ENCODE measurements around the gene MAST4.

Gene MAST4

DNA sequence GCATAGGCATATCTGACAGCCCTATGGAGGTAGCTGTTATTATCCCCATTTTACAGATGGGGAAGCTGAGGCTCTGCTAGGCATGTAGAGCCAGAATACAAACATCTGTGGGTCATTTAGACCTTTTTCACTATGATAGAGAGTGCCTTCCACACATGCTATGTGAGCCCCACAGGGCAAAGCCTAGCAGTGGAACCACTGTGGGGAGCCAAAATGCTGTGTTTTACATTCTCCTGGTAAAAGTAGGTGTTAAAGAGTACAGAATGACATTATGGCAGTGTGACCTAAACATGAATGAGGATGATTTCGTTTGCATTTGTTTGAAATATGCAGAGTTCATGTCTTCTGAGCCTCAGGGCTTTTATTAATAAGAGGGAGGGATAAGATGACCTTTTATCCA is 265.2 kb downstream of the MAST4 start:
- no peak for TF ChIP-seq CTCF (IDR thresholded peaks at IDR 0.05; ENCODE audit: borderline replicate concordance, control extremely low read depth, extremely low read depth, insufficient read depth, missing control alignments)
- in situ Hi-C loops (cut with MboI; ENCODE audit: low sequenced_read_pairs, unreplicated experiment) = no loop called here
- no peak for DNase-seq (ENCODE audit: low spot score)

- no peak for DNase-seq (ENCODE audit: low spot score)
- TF ChIP-seq CTCF (IDR thresholded peaks at IDR 0.05; ENCODE audit: borderline replicate concordance, control extremely low read depth, extremely low read depth, insufficient read depth, missing control alignments) = no peak
- in situ Hi-C loops (cut with MboI; ENCODE audit: low sequenced_read_pairs, unreplicated experiment) = no loop called here
Measured at GRCh38 chr5:66862020-66862419, 265.8 kb downstream of the MAST4 start.

DNA sequence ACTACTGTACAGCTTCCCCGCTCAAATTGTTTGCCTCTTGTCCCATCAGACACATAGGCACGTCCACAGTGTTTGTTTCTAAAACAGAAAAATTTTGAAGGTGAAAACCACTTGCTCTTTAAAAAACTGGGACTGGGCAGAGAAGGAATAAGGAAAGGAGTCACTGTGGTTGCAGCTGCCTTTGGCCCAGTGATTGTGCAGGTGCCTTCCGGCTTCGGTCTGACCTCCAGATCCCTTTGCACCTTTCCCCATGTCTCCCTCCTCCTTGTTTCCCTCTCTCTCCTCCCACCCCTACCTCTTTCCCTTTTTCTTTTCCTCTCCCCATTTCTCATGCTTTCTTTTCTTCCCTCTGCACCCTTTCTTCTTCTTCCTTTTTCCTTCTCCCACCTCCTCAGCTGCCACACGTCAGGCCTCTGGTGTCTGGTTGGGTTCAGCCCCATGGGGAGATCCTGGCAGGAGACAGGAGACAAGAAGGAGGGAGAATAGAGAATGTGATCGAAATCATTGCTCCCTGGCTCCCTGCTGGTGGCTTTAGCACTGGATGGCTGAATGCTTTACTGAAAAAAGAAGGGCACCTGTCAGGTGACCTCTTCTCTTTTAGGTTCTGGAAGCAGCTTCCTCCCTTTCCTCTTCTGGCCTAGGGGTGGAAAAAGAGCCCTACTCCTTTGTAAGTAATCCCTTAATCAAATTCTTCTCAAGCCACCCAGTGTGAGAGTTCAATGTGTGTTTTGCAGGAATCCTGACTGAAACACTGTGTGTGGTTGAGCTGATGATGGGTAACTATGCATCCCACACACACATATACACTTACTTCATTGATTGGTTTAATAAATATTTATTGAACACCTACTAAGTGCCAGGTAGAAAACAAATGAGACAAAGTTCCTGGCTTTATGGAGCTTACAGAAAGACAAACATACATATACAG is 267.3 kb downstream of the MAST4 start:
- TF ChIP-seq CTCF (IDR thresholded peaks at IDR 0.05; ENCODE audit: borderline replicate concordance, control extremely low read depth, extremely low read depth, insufficient read depth, missing control alignments) = no peak
- in situ Hi-C loops (cut with MboI; ENCODE audit: low sequenced_read_pairs, unreplicated experiment) = no loop called here
- DNase-seq (ENCODE audit: low spot score) = no peak

GRCh38 chr5:66864240-66864884 is 268.2 kb downstream of the MAST4 start:
- peak; percentile 28 for TF ChIP-seq CTCF (IDR thresholded peaks at IDR 0.05; ENCODE audit: borderline replicate concordance, control extremely low read depth, extremely low read depth, insufficient read depth, missing control alignments)
- in situ Hi-C loops (cut with MboI; ENCODE audit: low sequenced_read_pairs, unreplicated experiment) = no loop called here
- peak; percentile 12 for DNase-seq (ENCODE audit: low spot score)

DNA sequence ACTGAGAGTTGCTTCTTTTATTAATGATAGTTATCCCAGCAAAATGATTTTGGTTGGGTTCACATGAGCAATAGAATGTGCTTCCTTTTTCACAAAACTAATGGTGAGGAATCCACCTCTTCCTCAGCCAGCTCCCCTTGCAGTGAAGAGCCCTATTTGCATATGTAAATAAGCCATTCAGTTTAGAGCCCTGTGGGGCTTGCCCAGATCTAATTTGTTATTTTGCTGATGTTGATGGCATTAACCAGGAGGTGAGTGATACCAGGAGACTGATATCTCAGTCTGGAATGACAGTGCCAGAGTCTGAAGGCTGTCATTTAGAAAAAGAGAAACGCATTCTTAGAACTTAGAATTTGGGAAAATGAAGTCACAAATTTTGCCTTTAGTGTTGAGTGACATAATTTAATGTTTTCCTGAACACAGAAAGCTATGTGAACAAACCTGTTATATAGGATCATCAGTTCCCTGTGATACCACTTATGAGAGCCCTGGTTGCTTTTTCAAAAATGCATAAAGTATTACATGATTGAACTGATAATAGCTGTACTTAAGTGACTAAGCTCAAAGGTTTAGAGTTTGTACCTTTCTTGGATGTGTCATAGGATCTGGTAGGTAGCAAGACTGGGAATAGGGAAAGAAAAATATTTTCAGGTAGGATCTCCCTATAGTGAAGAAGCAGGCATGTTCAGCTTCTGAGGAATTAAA is 271.6 kb downstream of the MAST4 start:
- DNase-seq (ENCODE audit: low spot score) = no peak
- in situ Hi-C loops (cut with MboI; ENCODE audit: low sequenced_read_pairs, unreplicated experiment) = no loop called here
- no peak for TF ChIP-seq CTCF (IDR thresholded peaks at IDR 0.05; ENCODE audit: borderline replicate concordance, control extremely low read depth, extremely low read depth, insufficient read depth, missing control alignments)

DNA sequence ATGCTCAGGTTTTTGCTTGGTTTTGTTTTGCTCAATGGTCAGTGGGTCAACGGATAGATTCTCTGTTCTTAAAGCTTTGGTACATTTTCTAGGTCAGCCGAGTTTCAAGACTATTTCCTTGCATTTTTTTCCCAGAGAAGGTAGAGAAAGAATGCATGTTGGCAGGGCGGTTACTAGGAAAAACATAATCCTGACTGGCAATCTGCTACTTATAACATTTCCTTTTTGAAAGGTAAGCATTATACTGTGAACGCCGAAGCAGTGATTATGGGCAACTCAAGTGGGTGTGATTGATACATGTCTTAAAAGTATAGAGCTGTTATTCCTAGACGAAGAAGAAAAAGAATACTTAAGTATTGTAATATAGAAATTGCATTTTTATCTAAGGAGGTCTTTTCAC is 273.2 kb downstream of the MAST4 start:
- in situ Hi-C loops (cut with MboI; ENCODE audit: low sequenced_read_pairs, unreplicated experiment) = no loop called here
- DNase-seq (ENCODE audit: low spot score) = no peak
- TF ChIP-seq CTCF (IDR thresholded peaks at IDR 0.05; ENCODE audit: borderline replicate concordance, control extremely low read depth, extremely low read depth, insufficient read depth, missing control alignments) = no peak

All from GM13976 (cell line).